HL-60 (cell line): ENCODE data around the gene PLCG1.
"Not testable (repeated sequence)": the region's sequence is repeated elsewhere in the genome, so short reads cannot be mapped to it uniquely, and the experiment has no call there.

ENCODE experiments used
- DNase-seq, 2 experiments: peaks; one replicate each; pipeline ENCODE4 v3.0.0-alpha.2; 2010 to 2020; ENCODE audit warnings: low read depth in 1 of 2, low spot score in 1 of 2
- H3K27ac ChIP-seq: fragments of 250-450 bp; sonication (Bioruptor Pico); replicated peaks from 2 replicates; pipeline ENCODE4 v1.5.1; 2020; ENCODE audit warnings: mild to moderate bottlenecking, moderate library complexity
- H3K27me3 ChIP-seq: fragments of 250-450 bp; sonication (Bioruptor Pico); 2 replicates; pipeline ENCODE4 v1.5.1; 2021; ENCODE audit warnings: mild to moderate bottlenecking, moderate library complexity; ENCODE audit not compliant: insufficient read depth, poor library complexity, severe bottlenecking
- H3K4me3 ChIP-seq: replicated peaks from 2 replicates; pipeline ENCODE4 v1.5.1; 2011; ENCODE audit warnings: mild to moderate bottlenecking, control low read depth, low read length; ENCODE audit not compliant: insufficient read depth
- CTCF ChIP-seq: IDR thresholded peaks from one replicate; pipeline ENCODE4 v1.5.1; 2011; ENCODE audit warnings: low read length, control low read depth, inconsistent platforms; ENCODE audit not compliant: insufficient read depth
- GABPA ChIP-seq: IDR thresholded peaks from 2 replicates; pipeline ENCODE4 v1.6.1; 2012; ENCODE audit warnings: low read depth
- POLR2AphosphoS5 ChIP-seq: IDR thresholded peaks from 2 replicates; pipeline ENCODE4 v1.6.1; 2012; ENCODE audit warnings: low read depth
- REST ChIP-seq: IDR thresholded peaks from 2 replicates; pipeline ENCODE4 v1.6.1; 2012; ENCODE audit warnings: low read depth; ENCODE audit not compliant: insufficient replicate concordance
- SPI1 ChIP-seq: IDR thresholded peaks from 2 replicates; pipeline ENCODE4 v1.6.1; 2012; ENCODE audit warnings: low read depth, mild to moderate bottlenecking, borderline replicate concordance

PLCG1 gene

GRCh38 chr20:41111578-41111951, 25.8 kb upstream of the PLCG1 start:
- no peak for TF ChIP-seq POLR2AphosphoS5
- TF ChIP-seq REST = no peak
- Histone ChIP-seq H3K27me3 (no peaks in the 10 kb centered on the region), H3K4me3 (no peak overlapping the region), H3K27ac (no peak overlapping the region)
- DNase-seq = no peak

- no peak overlapping the region for H3K27ac ChIP-seq
- H3K4me3 ChIP-seq = no peak overlapping the region
- TF ChIP-seq POLR2AphosphoS5 = no peak
- no peak for TF ChIP-seq GABPA
- no peak for TF ChIP-seq REST
- no peak for DNase-seq
- H3K27me3 ChIP-seq = no peaks in the 10 kb centered on the region
These were observed 20.9 kb upstream of the PLCG1 start for GRCh38 chr20:41116282-41116956.

- H3K27me3 ChIP-seq, H3K27ac ChIP-seq, H3K4me3 ChIP-seq, DNase-seq: not testable (repeated sequence)
These were observed 19.2 kb upstream of the PLCG1 start for GRCh38 chr20:41118159-41118558.

GRCh38 chr20:41118632-41119031, 18.7 kb upstream of the PLCG1 start:
- no peak overlapping the region for H3K27ac ChIP-seq
- H3K27me3 ChIP-seq = no peaks in the 10 kb centered on the region
- TF ChIP-seq POLR2AphosphoS5 (no peak), REST (no peak), SPI1 (no peak), GABPA (no peak), CTCF (no peak)
- DNase-seq = no peak
- H3K4me3 ChIP-seq = no peak overlapping the region
